ENCODE measurements around the gene IDS. TPM values are rescaled to one million over a fixed set of nuclear protein-coding genes. Genes with fewer than 3 reads are reported as not detected.

The IDS gene
- total RNA-seq, 1 donor from 2014 or later: 33.9 TPM

DNA sequence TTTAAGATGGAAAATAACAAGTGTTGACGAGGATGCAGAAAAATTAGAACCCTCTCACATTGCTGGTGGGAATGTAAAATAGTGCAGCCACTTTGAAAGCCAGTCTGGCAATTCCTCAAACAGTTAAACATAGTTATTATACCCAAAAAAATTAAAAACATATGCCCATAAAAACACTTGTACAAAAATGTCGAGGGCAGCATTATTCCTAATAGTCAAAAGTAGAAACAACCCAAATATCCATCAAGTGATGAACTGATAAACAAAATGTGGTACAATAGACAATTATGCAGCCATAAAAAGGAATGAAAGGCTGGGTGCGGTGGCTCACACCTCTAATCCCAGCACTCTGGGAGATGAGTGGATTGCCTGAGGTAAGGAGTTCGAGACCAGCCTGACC lies 6.3 kb downstream of the IDS start:
- Mint-ChIP-seq H3K4me1 (ENCODE audit: low read depth) (no peaks in the 10 kb centered on the region), H3K27ac (no peak overlapping the region), H3K36me3 (ENCODE audit: insufficient read depth) (peaks cover 15% of the 10 kb centered on the region), H3K27me3 (no peaks in the 10 kb centered on the region), H3K4me3 (ENCODE audit: low read depth) (no peak overlapping the region), H3K9me3 (ENCODE audit: low read depth) (peaks cover 5% of the 10 kb centered on the region)
- no peak for DNase-seq (ENCODE audit: low spot score, unreplicated experiment)
- TF ChIP-seq, protein P1, sequence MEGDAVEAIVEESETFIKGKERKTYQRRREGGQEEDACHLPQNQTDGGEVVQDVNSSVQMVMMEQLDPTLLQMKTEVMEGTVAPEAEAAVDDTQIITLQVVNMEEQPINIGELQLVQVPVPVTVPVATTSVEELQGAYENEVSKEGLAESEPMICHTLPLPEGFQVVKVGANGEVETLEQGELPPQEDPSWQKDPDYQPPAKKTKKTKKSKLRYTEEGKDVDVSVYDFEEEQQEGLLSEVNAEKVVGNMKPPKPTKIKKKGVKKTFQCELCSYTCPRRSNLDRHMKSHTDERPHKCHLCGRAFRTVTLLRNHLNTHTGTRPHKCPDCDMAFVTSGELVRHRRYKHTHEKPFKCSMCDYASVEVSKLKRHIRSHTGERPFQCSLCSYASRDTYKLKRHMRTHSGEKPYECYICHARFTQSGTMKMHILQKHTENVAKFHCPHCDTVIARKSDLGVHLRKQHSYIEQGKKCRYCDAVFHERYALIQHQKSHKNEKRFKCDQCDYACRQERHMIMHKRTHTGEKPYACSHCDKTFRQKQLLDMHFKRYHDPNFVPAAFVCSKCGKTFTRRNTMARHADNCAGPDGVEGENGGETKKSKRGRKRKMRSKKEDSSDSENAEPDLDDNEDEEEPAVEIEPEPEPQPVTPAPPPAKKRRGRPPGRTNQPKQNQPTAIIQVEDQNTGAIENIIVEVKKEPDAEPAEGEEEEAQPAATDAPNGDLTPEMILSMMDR (IDR thresholded peaks at IDR 0.05; ENCODE audit: unreplicated experiment): no peak

DNA sequence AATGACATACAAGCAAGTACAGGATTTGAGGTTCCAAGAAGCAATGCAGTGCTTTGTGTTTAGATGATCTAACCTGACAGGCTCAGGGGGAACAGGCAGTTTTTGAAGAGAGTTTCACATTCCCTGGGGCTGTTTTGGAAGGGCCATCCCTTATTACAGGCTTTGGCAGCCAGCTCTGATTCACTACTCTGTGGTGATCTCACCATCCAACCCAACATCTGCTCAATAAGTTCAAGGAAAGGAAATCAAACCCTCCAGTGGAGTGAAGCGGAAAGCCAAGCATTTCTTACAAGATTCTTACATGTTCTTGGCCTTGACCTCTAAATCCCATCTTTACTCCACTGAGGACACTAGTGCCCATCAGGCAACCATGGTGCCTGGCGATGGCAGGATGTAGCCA lies 7.5 kb downstream of the IDS start:
- Mint-ChIP-seq H3K9me3 (ENCODE audit: low read depth) (peaks cover 5% of the 10 kb centered on the region), H3K27ac (no peak overlapping the region), H3K4me1 (ENCODE audit: low read depth) (no peaks in the 10 kb centered on the region), H3K4me3 (ENCODE audit: low read depth) (no peak overlapping the region), H3K36me3 (ENCODE audit: insufficient read depth) (peaks cover 15% of the 10 kb centered on the region), H3K27me3 (no peaks in the 10 kb centered on the region)
- no peak for DNase-seq (ENCODE audit: low spot score, unreplicated experiment)
- TF ChIP-seq, protein P1 (IDR thresholded peaks at IDR 0.05; ENCODE audit: unreplicated experiment): no peak

DNA sequence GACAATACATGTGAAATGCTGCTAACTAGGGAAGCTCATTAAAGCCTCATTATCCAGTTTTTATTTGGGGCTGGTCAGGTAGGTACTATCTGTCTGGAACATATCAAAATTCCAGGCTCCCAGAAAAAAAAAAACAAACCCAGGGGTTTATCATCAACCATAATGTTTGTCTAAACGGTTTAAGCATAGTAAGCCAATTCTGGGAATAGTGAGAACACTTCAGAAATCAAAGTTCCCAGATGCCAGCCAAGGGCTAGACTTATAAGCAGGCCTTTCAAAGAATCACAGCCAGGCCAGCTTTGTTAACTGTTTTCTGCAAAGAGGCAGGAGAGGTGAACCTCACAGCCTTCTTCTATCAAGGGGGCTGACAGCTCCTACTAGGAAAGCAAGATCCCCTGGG lies 8.1 kb downstream of the IDS start:
- DNase-seq (ENCODE audit: low spot score, unreplicated experiment): no peak
- TF ChIP-seq, protein P1 (IDR thresholded peaks at IDR 0.05; ENCODE audit: unreplicated experiment): no peak
- H3K4me3 Mint-ChIP-seq (ENCODE audit: low read depth): no peak overlapping the region
- no peak overlapping the region for H3K27ac Mint-ChIP-seq
- no peaks in the 10 kb centered on the region for H3K27me3 Mint-ChIP-seq
- peaks cover 15% of the 10 kb centered on the region for H3K36me3 Mint-ChIP-seq (ENCODE audit: insufficient read depth)
- no peaks in the 10 kb centered on the region for H3K4me1 Mint-ChIP-seq (ENCODE audit: low read depth)
- peaks cover 5% of the 10 kb centered on the region for H3K9me3 Mint-ChIP-seq (ENCODE audit: low read depth)

DNA sequence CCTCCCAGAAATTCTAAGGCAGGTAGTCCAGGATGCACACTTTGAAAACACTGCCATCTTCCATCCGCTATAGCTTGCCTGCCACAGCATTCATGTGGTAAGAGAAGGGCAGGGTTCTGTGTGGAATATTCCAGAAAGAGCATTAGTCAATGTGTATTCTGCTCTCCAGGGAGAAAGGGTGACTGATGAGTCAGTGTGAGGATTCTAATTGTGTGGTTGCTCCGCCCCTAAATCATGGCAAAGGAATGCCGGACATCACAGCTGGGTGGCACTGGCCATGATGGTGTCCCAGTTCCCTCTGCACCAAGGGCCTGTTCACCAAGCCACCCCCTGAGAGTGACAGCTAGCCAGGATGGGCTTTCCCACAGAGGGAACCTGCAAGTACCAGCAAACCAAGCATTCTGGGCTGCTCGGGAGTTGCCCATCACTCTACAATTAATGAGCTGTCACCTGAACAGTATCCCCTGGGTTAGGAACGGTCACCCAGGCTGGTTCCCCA lies 9.5 kb downstream of the IDS start:
- H3K4me3 Mint-ChIP-seq (ENCODE audit: low read depth): no peak overlapping the region
- no peaks in the 10 kb centered on the region for H3K27me3 Mint-ChIP-seq
- peaks cover 21% of the 10 kb centered on the region for H3K36me3 Mint-ChIP-seq (ENCODE audit: insufficient read depth)
- H3K9me3 Mint-ChIP-seq (ENCODE audit: low read depth): peaks cover 5% of the 10 kb centered on the region
- H3K27ac Mint-ChIP-seq: no peak overlapping the region
- TF ChIP-seq, protein P1 (IDR thresholded peaks at IDR 0.05; ENCODE audit: unreplicated experiment): no peak
- H3K4me1 Mint-ChIP-seq (ENCODE audit: low read depth): no peaks in the 10 kb centered on the region
- DNase-seq (ENCODE audit: low spot score, unreplicated experiment): no peak

DNA sequence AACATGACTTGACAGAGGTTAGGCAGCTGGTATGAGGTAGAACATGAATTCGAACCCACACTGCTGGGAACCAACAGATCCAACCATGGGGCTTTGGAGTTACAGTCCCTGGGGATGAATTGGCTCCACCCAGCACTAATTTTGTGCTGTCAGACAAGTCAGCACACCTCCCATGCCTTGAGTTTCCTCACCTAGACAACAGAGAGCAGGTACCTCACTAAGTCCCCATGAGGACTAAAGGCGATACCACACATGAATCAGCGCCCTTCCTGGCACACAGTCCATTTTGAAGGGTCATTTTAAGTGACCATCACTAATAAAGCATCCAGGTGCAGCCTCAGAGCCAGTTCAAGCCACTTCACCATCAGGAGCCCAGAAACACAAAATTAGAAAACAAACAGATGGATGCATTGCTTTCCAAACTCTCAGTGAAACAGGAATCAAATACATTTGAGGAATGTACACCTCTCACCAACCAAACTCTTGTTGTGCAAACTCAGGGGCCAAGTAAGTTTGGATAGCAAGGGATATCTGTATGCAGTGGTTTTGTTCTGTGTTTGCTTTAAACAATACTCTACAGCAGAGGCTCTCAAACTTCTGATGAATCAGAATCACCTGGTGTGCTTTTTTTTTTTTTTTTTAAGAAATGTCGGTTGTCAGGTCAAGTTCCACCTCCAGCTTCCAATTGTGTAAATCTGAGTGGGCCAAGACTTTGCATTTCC lies 10.1 kb downstream of the IDS start:
- Mint-ChIP-seq H3K27me3 (no peaks in the 10 kb centered on the region), H3K27ac (no peak overlapping the region), H3K4me1 (ENCODE audit: low read depth) (no peaks in the 10 kb centered on the region), H3K9me3 (ENCODE audit: low read depth) (peaks cover 9% of the 10 kb centered on the region), H3K4me3 (ENCODE audit: low read depth) (no peak overlapping the region), H3K36me3 (ENCODE audit: insufficient read depth) (peaks cover 24% of the 10 kb centered on the region)
- no peak for DNase-seq (ENCODE audit: low spot score, unreplicated experiment)
- TF ChIP-seq, protein P1 (IDR thresholded peaks at IDR 0.05; ENCODE audit: unreplicated experiment): no peak

All from progenitor cell of endocrine pancreas (in vitro differentiated cells).